ENCODE results near the gene SMPD1.
"Not testable (repeated sequence)": the region's sequence is repeated elsewhere in the genome, so short reads cannot be mapped to it uniquely, and the experiment has no call there.

SMPD1 gene

DNA sequence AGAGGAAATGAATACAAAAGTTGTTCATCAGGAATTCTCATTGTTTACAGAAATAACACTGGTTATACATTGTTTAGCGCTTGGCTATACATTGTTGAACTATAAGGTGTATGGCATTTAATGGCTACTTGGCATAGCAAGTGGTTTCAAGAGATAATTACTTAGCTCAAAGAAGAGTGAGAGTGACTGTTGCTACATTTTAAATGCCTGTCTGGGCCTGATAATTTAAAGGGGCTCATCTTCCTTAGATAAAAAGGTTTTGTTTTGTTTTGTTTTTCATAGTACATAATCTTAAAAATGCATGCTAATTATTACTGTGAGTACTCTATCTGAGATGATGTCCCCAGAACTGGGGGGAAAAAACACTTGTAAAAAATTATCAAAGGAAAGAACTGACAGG lies 1.5 kb upstream of the SMPD1 start:
- no peak for DNase-seq (ENCODE audit: low read depth in 2 of 2)

DNA sequence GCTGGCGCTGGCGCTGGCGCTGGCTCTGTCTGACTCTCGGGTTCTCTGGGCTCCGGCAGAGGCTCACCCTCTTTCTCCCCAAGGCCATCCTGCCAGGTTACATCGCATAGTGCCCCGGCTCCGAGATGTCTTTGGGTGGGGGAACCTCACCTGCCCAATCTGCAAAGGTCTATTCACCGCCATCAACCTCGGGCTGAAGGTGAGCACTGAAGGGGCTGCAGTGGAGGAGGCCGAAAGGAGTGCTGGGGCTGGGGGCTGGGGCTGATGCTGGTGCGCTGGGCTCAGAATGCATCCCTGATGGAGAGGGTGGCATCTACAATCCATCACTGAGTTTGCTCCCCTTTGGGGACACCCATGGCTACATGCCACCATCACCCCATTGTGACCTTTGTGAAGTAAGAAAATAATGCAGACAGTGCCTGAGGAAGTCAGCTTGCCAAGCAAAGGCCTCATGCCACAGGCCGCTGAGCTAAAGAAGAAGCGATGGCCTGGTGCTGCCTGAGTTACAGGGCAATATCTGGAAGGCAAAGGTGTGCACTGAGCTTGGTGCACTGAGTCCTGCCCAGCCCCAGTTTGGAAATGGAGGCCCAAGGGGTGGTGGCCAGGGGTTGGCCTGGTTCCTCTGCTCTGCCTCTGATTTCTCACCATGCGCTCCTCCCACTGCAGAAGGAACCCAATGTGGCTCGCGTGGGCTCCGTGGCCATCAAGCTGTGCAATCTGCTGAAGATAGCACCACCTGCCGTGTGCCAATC lies 620 bp downstream of the SMPD1 start:
- DNase-seq (ENCODE audit: low read depth in 2 of 2): no peak

DNA sequence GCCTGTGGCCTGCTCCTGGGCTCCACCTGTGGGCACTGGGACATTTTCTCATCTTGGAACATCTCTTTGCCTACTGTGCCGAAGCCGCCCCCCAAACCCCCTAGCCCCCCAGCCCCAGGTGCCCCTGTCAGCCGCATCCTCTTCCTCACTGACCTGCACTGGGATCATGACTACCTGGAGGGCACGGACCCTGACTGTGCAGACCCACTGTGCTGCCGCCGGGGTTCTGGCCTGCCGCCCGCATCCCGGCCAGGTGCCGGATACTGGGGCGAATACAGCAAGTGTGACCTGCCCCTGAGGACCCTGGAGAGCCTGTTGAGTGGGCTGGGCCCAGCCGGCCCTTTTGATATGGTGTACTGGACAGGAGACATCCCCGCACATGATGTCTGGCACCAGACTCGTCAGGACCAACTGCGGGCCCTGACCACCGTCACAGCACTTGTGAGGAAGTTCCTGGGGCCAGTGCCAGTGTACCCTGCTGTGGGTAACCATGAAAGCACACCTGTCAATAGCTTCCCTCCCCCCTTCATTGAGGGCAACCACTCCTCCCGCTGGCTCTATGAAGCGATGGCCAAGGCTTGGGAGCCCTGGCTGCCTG lies 1.4 kb downstream of the SMPD1 start:
- DNase-seq (ENCODE audit: low read depth in 2 of 2): no peak

DNA sequence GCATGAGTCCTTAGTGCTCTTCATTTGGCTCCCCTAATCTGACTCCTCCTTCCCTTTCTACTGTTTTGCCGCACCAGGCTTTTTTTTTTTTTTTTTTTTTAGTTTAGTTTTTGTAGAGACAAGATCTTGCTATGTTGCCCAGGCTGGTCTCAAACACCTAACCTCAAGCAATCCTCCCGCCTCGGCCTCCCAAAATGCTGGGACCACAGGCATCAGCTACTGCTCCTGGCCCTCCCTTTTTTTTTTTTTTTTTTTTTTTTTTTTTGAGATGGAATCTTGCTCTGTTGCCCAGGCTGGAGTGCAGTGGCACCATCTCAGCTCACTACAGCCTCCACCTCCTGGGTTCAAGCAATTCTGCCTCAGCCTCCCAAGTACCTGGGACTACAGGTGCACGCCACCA lies 2.0 kb downstream of the SMPD1 start:
- not testable (repeated sequence) for DNase-seq (ENCODE audit: low read depth in 2 of 2)

DNA sequence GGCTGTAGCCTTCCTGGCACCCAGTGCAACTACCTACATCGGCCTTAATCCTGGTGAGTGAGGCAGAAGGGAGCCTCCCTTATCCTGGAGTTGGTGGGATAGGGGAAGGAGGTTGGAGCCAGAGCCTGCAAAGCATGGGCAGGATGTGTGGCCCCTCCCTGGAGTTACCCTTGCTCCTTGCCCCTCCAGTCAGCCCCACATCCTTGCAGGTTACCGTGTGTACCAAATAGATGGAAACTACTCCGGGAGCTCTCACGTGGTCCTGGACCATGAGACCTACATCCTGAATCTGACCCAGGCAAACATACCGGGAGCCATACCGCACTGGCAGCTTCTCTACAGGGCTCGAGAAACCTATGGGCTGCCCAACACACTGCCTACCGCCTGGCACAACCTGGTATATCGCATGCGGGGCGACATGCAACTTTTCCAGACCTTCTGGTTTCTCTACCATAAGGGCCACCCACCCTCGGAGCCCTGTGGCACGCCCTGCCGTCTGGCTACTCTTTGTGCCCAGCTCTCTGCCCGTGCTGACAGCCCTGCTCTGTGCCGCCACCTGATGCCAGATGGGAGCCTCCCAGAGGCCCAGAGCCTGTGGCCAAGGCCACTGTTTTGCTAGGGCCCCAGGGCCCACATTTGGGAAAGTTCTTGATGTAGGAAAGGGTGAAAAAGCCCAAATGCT lies 3.9 kb downstream of the SMPD1 start:
- no peak for DNase-seq (ENCODE audit: low read depth in 2 of 2)

DNA sequence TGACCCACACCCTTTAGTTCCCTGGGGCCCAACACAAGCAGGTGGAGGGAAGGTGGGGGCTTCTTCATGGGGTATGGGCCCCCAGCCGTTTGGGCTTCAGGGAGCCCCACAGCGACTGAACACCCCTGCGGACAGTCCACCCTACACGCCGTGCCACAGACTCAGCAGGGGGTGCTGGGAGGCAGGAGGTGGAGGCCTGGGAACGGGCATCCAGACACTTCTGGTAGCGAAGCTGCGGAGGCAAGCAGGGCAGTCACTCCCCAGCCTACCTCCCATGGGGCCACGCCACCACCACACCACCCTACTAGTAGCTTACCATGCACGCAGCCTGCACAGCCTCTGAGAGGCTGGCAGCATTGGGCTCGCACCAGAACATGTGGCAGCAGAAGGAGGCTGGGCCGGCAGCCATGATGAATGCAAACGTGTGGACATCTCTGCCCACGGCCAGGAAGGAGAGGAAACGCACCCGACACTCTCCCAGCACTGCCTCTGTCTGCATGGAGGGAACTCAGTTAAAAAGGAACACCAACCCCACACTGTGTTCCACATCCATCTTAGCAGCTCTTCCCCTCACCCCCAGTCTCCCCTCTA lies 5.3 kb downstream of the SMPD1 start:
- DNase-seq (ENCODE audit: low read depth in 2 of 2): no peak

DNA sequence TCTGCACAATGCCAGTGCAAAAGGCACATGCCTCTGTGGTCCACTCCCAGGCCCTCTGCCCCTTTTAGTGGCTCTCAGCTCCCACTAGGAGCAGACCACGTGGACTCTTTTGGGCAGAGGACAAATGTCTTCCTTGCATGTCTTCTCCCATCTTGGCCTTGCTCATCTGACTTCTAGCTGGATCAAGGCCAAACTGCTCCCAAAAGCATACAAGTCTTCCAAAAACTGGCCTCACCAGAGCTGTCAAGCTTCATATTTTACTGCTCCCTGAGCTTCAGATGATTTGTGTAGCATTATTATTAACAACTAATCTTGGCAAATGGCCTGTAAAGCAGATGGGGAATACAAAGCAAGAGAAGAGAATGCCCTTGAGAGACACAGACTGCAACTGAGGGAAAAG lies 6.9 kb downstream of the SMPD1 start:
- no peak for DNase-seq (ENCODE audit: low read depth in 2 of 2)

DNA sequence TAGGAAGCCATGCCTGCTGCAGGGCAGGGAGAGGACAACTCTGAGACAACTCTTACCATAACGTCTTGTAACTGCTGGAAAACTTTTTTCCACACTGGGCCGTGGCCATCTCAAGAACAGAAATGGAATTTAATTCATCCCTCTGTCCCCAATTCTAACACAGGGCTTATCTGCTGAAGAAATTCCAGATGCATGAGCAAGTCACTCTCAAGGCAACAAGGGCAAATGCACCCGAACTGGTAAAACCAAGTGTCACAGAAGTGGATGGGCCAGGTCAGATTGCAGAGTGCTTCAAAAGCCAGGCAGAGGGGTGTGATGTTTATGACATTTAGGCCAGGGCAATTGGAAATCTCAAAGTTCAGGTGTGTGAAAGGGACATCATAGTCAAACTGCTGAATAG lies 7.4 kb downstream of the SMPD1 start:
- no peak for DNase-seq (ENCODE audit: low read depth in 2 of 2)

DNA sequence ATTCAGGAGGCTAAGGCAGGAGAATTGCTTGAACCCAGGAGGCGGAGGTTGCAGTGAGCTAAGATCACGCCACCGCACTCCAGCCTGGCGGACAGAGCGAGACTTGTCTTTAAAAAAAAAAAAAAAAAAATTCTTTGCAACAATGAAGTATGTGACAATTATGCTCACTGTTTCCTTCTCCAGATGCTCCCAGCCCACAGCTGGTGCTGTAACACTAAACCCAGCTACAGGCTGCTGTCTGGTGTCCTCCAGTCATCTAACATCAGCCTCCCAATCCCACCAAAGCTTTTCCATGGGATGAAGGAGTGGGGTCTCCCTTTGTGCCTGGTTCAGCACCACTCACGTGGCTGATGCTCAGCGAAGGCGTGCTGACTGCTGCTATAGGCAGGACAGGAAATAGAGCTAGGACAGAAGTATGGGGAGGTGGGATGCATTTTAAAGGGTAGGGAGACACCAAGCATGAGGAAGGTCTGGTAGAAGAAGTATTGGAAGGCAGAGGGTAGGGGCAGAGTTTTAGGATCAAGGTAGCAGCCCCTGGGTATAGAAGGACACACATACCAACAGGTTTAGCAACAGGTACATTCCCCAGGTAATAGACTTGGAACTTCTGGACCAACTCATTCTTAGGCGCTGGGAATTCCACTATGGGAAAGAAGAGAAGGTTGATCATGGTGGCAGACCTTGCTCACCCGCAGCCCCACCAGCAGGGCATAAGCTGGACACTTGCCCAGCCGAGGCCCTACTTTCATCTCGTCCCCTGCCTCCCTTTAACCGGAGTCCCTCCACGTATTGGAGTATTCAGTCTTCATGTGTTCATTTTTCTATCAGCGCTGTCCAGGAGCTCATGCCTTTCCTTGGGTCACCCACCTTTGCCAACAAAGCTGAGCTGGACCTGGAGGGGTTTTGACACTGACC lies 10.4 kb downstream of the SMPD1 start:
- DNase-seq (ENCODE audit: low read depth in 2 of 2): no peak

DNA sequence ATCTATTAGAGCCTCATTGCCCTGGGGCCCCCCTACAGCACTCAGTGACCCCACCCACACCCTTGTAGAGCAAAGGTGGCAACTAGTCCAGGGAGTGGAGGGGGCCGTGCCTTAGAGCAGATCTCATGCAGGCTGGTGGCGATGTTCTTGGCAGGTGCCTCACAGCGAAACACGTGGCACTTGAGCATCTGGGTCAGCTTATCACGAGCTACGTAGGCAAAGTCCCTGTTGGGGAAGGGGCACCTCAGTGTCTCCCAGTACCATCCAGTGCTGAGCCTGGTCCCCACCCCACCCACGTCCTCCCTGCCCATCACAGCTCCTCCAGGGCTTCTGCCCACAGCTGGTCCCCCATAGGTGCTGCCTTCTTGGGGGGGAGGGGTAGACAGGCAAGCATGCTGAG lies 11.2 kb downstream of the SMPD1 start:
- DNase-seq (ENCODE audit: low read depth in 2 of 2): no peak

DNA sequence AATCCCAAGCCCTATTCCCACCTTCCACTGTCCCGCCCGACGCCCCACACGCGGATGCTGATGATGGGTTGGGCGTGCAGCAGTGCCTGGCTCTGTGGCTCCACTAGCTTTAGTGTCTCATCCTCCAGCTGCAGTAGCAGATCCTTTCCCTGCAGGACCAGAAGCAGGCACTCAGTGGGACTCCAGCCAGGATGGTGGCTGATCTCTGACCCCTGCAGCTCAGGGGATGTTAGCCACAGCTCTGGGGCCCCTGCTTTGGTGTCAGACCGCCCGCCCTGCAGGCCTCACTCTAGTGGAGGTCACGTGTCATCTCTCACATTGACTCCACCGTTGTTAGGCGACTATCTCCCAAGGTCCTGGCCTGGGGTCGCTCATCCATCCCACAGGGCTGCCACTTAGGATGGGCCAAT lies 11.8 kb downstream of the SMPD1 start:
- DNase-seq (ENCODE audit: low read depth in 2 of 2): no peak

DNA sequence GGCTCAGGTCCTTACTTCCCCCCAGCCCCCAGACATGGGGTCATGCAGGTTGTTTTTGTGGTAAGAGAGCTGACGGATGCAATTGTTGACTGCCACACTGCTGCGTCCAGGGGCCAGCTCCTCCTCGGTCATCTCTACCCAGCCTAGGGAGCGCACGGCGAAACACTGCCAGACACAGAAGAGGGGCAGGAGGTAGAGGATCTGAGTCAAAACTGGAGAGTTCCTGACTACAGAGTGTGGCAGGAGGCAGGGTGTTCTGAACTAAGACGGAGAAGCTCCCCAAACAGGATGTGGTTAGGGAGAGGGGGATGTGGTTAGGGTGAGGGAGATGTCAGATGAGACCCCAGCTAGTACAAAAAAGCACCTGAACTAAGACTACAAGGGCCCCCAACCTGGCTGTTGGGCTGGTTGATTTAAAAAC lies 12.3 kb downstream of the SMPD1 start:
- DNase-seq (ENCODE audit: low read depth in 2 of 2): peak in 1 of 2 donors; percentile 54

DNA sequence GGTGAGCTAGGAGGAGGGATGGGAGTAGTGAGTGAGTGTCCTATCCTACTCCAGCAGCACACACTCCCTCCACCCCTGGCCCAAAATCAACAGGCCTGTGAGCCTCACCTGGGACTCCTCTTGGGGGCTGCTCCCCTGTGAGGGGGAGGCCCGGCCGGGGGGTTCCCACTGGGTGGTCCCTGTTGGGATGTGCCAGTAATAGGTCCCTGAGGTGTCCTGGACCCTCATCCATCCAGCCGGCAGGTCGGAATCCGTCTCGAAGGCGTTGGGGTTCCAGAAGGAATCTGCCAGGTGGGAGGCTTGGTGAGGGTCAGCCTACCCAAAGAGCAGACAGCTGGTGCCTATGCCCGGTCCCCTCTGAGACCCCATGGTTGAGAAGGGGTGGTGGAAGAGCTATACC lies 13.3 kb downstream of the SMPD1 start:
- DNase-seq (ENCODE audit: low read depth in 2 of 2): no peak

DNA sequence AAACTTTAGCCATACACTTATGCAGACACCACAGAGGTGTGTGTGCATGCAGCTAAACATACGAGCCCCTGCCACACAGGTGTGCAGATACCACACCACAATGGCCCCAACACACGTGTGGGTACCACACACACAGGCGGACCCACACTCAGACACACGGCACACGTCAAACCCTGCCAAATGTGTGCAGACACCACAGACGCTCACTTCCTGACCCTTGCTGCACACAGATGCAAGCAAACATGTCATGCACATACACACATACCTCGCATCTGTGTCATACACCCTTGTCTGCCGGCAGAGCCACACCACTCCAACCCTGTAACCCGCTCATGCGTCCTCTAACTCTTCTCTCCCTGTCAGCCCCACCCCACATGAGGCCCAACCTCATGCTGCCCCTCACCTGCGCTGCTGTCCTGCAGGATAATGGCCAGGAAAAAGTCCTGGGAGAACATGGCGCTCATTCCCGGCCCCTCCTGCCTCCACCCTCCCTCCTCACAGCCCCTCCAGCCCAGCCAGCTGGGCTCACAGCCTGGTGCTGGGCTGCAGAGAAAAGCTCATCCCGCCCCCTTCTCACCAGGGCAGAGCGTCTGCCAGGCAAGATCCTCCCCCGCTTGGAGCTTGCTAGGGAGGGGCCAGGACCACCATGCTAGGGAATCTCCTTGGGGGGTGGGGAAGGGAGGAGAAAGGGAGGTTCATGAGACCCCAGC lies 14.2 kb downstream of the SMPD1 start:
- DNase-seq (ENCODE audit: low read depth in 2 of 2): no peak

DNA sequence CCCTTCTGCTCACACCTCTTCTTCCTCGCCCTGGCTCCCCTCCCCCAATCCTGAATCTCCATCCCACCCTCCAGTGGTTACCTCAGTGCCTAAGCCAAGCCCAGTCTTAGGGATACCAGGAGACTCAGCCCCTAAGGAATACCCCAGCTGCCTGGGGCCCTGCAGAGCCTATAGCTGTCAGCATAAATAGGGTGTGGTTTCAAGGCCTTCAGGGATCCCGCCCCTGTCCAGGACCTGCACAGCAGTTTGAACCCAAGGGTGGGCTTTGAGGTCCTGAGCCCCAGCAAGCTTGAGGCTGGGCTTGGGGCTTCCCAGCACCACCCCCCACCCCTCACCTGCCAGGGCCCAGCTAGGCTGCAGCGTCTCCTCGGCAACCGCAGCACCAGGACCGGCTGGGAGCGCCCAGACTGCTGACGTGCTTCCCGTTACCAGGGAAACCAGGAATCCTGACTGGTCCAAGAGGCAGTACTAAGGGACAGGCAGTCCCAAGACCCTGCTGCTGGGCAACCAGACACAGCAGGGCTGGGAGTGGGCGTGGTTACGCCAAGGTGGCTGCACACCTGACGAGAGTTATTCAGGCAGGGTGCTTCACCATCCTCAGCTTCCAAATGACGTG lies 14.9 kb downstream of the SMPD1 start:
- DNase-seq (ENCODE audit: low read depth in 2 of 2): no peak

DNA sequence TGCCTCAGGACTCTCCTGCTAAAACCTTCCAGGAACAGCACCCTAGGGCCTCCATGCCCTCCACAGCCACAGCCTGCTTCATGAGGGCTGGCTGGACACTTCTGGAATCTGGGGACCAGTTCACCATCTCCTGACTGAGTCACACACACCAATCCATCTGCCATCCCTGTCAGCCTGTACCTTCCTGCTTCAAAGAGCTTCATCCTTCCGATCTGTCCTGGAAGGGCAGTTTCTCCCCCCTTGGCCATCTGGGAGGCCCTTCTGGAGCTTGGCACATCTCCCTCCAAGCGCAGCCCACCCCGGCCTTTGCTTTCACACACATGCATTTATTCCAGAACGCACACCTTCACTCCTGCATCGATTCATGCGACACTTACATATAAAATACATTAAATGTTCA lies 15.6 kb downstream of the SMPD1 start:
- no peak for DNase-seq (ENCODE audit: low read depth in 2 of 2)

DNA sequence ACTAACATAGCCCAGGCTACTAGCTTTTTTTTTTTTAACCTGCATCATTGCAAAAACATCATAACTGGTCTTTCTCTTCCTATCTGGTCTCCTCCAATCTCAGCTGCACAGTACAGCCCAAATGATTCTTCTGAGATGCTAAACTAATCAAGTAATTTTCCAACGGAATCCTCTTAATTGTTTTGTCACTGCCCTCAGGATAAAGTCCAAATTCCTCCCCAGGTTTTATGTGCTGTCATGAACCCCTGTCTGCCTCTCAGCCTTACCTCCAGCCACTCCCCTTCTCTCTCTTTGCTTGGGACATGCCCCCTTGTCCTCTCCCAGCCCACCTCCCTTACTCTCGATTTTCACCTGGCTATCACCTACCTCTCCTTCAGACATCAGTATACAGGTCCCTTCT lies 16.1 kb downstream of the SMPD1 start:
- DNase-seq (ENCODE audit: low read depth in 2 of 2): no peak

DNA sequence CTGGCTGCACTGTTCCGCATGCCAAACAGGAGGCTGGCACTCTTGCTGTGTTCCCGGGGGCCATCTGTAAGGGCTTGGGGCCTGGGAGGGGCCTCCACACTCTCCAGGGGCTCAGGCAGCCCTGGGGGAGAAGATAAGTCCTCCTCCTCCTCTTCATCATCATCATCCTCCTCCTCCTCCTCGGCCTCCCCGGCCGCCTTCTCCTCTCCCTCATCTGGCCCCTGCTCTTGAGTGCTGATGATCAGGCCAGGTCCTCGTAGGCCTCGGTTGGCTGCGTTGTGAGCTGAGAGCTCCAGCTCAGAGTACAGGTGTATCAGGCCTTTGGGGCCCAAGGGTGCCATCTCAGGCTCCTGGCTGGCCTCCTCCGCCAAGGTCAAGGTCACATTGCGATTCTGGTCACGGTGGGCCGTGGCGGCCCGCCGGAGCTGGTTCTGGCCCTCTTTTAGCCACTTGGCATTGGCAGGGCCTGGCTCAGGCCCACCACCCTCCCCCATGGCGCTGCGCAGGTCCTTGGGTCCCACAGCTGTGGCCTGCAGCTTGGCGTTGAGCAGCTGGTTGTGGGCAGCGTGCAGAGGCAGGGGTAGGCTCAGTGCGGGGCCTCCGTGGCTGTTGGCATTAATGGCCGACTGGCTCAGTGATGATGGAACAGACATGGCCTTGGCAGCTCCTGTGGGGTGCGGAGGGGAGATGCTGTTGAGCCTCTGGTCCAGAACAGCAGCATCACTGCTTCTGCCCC lies 20.6 kb downstream of the SMPD1 start:
- DNase-seq (ENCODE audit: low read depth in 2 of 2): no peak

DNA sequence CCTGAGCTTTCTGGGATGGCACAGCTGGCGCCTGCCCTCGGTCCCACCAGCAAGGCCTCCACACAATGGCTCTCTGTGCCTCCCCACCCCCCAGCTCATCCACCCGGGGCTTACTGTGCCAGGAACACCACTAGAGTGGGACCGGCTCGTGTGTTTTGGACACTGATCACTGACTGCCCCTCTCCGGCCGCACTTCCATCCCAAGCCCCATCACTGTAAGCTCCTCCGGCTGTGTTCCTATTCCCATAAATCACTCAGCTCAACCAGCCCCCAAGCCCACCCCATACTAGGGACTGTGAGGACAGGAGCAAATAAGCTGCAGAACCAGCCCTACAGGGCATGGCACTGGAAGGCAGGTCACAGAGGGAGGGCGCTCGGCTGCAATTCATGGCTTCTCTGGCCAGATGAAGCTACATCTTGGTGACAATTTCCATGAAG lies 21.3 kb downstream of the SMPD1 start:
- no peak for DNase-seq (ENCODE audit: low read depth in 2 of 2)

DNA sequence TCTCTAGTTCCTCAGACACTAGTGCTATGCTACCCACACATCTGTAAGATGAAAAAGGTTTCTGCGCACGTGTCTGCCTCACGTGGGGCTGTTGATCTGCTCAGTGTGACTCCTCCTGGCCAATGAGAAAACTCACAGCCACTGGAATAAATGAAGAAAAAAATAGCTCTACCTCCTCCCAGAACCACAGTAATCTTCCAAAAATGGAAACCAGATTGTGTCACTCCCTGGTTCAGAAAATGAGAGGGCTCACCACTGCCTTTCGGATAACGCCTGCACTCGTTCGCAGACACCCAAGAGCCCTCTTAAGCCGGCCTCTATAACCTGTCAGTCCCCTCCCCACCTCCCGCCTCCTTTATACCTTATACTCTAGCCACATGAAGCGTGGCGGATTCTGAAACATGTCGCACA lies 23.5 kb downstream of the SMPD1 start:
- peak in 1 of 2 donors; percentile 36 for DNase-seq (ENCODE audit: low read depth in 2 of 2)
